ENCODE results near the gene MADD.

DNA sequence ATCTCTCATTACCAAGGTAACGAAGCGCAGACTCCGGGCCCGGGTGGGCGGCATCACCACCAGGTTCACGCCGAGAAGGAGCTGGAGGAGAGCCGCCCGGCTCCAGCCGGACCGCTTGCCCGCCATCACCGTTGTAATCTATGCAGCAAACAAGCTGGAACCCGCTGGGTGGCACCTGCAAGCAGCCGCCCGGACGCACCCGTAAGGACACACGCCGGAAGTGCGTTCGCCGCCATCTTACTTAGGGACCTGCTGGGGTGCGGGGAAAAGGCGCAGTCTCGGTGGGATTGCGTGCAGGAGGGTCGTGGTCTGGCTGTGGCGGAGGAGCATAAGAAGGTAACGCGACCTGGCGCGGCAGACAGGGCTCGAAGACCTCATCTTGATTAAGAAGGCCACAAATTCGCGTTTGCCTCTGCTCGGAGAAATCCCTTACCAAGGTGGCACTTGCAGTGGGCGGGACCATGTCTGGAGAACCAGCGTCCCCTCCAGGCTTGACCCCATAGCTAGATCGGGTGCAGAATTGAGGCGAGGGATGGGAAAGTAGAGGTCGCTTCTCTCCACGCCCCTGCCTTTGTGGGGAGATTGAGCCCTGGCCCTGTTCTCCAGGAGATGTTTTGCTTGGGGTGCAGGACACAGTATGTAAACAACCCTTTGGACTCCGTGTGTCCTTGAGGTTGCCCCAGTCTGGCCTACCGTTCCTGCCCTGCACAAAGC, 21.1 kb upstream of the MADD start, which contains the start of gene ACP2:
- TF ChIP-seq, protein P1, sequence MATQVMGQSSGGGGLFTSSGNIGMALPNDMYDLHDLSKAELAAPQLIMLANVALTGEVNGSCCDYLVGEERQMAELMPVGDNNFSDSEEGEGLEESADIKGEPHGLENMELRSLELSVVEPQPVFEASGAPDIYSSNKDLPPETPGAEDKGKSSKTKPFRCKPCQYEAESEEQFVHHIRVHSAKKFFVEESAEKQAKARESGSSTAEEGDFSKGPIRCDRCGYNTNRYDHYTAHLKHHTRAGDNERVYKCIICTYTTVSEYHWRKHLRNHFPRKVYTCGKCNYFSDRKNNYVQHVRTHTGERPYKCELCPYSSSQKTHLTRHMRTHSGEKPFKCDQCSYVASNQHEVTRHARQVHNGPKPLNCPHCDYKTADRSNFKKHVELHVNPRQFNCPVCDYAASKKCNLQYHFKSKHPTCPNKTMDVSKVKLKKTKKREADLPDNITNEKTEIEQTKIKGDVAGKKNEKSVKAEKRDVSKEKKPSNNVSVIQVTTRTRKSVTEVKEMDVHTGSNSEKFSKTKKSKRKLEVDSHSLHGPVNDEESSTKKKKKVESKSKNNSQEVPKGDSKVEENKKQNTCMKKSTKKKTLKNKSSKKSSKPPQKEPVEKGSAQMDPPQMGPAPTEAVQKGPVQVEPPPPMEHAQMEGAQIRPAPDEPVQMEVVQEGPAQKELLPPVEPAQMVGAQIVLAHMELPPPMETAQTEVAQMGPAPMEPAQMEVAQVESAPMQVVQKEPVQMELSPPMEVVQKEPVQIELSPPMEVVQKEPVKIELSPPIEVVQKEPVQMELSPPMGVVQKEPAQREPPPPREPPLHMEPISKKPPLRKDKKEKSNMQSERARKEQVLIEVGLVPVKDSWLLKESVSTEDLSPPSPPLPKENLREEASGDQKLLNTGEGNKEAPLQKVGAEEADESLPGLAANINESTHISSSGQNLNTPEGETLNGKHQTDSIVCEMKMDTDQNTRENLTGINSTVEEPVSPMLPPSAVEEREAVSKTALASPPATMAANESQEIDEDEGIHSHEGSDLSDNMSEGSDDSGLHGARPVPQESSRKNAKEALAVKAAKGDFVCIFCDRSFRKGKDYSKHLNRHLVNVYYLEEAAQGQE (IDR thresholded peaks at IDR 0.05; ENCODE audit: unreplicated experiment) = no peak
- TF ChIP-seq EZH2phosphoT487 (IDR thresholded peaks at IDR 0.05; ENCODE audit: unreplicated experiment) (no peak), NANOG (IDR thresholded peaks at IDR 0.05; ENCODE audit: borderline replicate concordance) (no peak)
- TF ChIP-seq, protein P2, sequence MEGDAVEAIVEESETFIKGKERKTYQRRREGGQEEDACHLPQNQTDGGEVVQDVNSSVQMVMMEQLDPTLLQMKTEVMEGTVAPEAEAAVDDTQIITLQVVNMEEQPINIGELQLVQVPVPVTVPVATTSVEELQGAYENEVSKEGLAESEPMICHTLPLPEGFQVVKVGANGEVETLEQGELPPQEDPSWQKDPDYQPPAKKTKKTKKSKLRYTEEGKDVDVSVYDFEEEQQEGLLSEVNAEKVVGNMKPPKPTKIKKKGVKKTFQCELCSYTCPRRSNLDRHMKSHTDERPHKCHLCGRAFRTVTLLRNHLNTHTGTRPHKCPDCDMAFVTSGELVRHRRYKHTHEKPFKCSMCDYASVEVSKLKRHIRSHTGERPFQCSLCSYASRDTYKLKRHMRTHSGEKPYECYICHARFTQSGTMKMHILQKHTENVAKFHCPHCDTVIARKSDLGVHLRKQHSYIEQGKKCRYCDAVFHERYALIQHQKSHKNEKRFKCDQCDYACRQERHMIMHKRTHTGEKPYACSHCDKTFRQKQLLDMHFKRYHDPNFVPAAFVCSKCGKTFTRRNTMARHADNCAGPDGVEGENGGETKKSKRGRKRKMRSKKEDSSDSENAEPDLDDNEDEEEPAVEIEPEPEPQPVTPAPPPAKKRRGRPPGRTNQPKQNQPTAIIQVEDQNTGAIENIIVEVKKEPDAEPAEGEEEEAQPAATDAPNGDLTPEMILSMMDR (conservative IDR thresholded peaks at IDR 0.05; ENCODE audit: low read depth in 2 of 2) = peak in 1 of 2 experiments; percentile 47; a peak in 3 of 4 replicates

All from GM23338 (cell line).